ENCODE data around the gene KMT2E. TPM values are rescaled to one million over a fixed set of nuclear protein-coding genes. Genes with fewer than 3 reads are reported as not detected.

Gene KMT2E
- total and polyA plus RNA-seq, 3 donors from 2014 or later, result 21.1 to 133 (median 96.6) TPM

DNA sequence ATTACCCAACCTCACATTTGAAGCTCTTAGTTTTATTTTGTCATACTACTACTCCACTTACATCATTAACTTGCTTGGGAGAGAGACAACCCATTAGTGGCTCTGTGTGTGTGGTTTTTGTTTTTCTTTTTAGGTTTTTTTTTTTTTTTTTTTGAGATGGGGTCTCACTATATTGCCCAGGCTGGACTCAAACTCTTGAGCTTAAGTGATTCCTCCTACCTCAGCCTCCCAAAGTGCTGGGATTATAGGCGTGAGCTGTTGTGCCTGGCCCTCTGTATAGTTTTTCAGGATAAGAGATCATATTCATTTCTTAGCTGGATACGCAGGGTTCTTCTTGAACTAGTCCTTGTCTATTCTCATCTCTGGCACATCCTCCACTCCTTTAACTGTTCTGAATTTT is 41.1 kb downstream of the KMT2E start:
- Histone ChIP-seq H3K27me3 (no peaks in the 10 kb centered on the region), H3K4me1 (peaks cover 3% of the 10 kb centered on the region), H3K9me3 (no peaks in the 10 kb centered on the region), H3K27ac (no peak overlapping the region), H3K4me3 (no peak overlapping the region), H3K36me3 (ENCODE audit: low read depth, missing control alignments) (no peaks in the 10 kb centered on the region)
- intact Hi-C loops (cut with DNase I; ENCODE audit: low total_unique reads), result no loop called here
- 83 to 90% methylated on average over 2 of the region's 2 CpGs for WGBS, 2 donors
- DNase-seq, result no peak
- TF ChIP-seq, protein P1, sequence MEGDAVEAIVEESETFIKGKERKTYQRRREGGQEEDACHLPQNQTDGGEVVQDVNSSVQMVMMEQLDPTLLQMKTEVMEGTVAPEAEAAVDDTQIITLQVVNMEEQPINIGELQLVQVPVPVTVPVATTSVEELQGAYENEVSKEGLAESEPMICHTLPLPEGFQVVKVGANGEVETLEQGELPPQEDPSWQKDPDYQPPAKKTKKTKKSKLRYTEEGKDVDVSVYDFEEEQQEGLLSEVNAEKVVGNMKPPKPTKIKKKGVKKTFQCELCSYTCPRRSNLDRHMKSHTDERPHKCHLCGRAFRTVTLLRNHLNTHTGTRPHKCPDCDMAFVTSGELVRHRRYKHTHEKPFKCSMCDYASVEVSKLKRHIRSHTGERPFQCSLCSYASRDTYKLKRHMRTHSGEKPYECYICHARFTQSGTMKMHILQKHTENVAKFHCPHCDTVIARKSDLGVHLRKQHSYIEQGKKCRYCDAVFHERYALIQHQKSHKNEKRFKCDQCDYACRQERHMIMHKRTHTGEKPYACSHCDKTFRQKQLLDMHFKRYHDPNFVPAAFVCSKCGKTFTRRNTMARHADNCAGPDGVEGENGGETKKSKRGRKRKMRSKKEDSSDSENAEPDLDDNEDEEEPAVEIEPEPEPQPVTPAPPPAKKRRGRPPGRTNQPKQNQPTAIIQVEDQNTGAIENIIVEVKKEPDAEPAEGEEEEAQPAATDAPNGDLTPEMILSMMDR (IDR thresholded peaks at IDR 0.05), result no peak
- TF ChIP-seq POLR2A (IDR thresholded peaks at IDR 0.05), result no peak

DNA sequence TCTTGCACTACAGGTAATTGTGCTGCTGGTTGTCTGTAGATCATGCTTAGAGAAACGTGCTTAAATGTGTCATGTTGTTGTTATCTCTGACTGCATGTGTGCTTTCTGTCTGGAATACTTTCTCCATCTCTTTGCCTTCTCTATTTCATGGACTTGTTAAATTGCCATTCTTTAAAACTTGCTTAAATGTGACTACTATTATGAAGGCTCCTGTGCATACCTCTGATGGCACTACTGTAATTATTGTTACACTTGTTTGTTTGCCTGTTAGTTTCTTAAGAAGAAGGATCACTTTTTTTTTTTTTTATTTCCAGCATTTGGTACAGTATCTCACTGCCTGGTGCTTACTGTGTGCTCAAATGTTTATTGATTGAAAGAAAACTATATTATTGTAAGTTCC is 41.6 kb downstream of the KMT2E start:
- no peak for TF ChIP-seq POLR2A (IDR thresholded peaks at IDR 0.05)
- TF ChIP-seq, protein P1 (IDR thresholded peaks at IDR 0.05), result no peak
- Histone ChIP-seq H3K4me3 (no peak overlapping the region), H3K9me3 (no peaks in the 10 kb centered on the region), H3K4me1 (peaks cover 3% of the 10 kb centered on the region), H3K27ac (no peak overlapping the region), H3K36me3 (ENCODE audit: low read depth, missing control alignments) (no peaks in the 10 kb centered on the region), H3K27me3 (no peaks in the 10 kb centered on the region)
- DNase-seq, result no peak
- intact Hi-C loops (cut with DNase I; ENCODE audit: low total_unique reads), result no loop called here
- WGBS, 2 donors, result 25 to 67% methylated on average over 1 of the region's 1 CpG

DNA sequence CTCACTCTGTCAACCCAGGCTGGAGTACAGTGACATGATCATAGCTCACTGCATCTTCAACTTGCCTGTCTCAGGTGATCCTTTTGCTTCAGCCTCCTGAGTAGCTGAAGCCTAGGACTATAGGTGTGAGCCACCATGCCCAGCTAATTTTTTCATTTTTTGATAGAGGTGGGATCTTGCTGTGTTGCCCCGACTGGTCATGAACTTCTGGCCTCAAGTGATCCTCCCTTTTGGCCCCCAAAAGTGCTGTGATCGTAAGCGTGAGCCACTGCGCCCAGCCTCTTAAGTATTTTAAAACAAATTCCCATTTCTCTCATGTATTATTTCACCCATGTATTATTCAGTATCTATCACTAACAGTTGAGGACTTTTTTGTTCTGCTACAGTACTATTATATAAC is 43.5 kb downstream of the KMT2E start:
- DNase-seq, result no peak
- H3K27ac ChIP-seq, result no peak overlapping the region
- H3K9me3 ChIP-seq, result no peaks in the 10 kb centered on the region
- 94% methylated on average over 4 of the region's 4 CpGs for WGBS, 2 donors
- H3K4me1 ChIP-seq, result no peaks in the 10 kb centered on the region
- no peaks in the 10 kb centered on the region for H3K36me3 ChIP-seq (ENCODE audit: low read depth, missing control alignments)
- TF ChIP-seq, protein P1 (IDR thresholded peaks at IDR 0.05), result no peak
- no peak for TF ChIP-seq POLR2A (IDR thresholded peaks at IDR 0.05)
- no peaks in the 10 kb centered on the region for H3K27me3 ChIP-seq
- H3K4me3 ChIP-seq, result no peak overlapping the region
- intact Hi-C loops (cut with DNase I; ENCODE audit: low total_unique reads), result no loop called here

DNA sequence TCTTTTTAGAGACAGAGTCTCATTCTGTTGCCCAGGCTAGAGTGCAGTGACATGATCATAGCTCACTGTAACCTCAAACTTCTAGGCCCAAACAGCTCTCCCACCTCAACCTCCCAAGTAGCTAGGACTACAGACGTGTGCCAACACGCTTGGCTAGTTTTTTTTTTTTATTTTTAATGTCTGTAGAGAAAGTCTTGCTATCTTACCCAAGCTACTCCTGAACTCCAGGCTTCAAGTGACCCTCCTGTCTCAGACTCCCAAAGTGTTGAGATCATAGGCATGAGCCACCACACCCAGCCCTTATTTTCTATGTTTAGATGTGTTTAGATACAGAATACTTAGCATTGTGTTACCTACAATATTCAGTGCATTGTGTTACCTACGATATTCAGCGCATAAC is 46.4 kb downstream of the KMT2E start:
- Histone ChIP-seq H3K27ac (no peak overlapping the region), H3K27me3 (no peaks in the 10 kb centered on the region), H3K4me3 (no peak overlapping the region), H3K4me1 (no peaks in the 10 kb centered on the region), H3K9me3 (no peaks in the 10 kb centered on the region), H3K36me3 (ENCODE audit: low read depth, missing control alignments) (no peaks in the 10 kb centered on the region)
- TF ChIP-seq, protein P1 (IDR thresholded peaks at IDR 0.05), result no peak
- TF ChIP-seq POLR2A (IDR thresholded peaks at IDR 0.05), result no peak
- WGBS, 2 donors, result 94 to 95% methylated on average over 4 of the region's 4 CpGs
- DNase-seq, result no peak
- intact Hi-C loops (cut with DNase I; ENCODE audit: low total_unique reads), result no loop called here

DNA sequence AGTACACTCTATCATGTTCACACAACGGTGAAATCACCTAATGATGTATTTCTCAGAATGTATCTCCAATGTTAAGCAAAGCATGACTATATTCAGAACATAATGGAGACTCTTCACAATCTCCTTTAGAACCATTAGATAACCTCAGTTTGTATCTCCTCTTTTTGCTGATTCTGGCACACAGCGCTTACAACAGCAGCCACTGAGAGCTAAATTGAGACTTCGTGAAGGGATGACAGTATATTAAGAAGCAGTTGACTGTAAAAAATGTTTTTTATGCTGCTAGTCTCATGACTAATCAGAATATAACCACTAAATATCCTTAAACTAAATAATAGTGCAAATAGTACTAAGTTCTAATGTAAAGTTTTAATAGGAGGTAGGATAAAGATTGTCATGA is 46.9 kb downstream of the KMT2E start:
- Histone ChIP-seq H3K9me3 (no peaks in the 10 kb centered on the region), H3K27me3 (no peaks in the 10 kb centered on the region), H3K4me3 (no peak overlapping the region), H3K36me3 (ENCODE audit: low read depth, missing control alignments) (no peaks in the 10 kb centered on the region), H3K27ac (no peak overlapping the region), H3K4me1 (no peaks in the 10 kb centered on the region)
- WGBS, 2 donors, result 51 to 60% methylated on average over 3 of the region's 3 CpGs
- intact Hi-C loops (cut with DNase I; ENCODE audit: low total_unique reads), result no loop called here
- TF ChIP-seq POLR2A (IDR thresholded peaks at IDR 0.05), result no peak
- TF ChIP-seq, protein P1 (IDR thresholded peaks at IDR 0.05), result no peak
- DNase-seq, result no peak

Data from testis (tissue), 3 donors.